BLaER1 treated with 17β-estradiol and CSF1 and Interleukin-3, amounts not matched to agents 10 nM and 100 nM (cell line): ENCODE data around the gene VRK3.

Source experiments
- H3K27ac ChIP-seq, 11 experiments: shearing (Covaris generic); formaldehyde crosslinking; 2 replicates each; pipeline ENCODE4 v1.8.1; 2022
- H3K27me3 ChIP-seq, 11 experiments: shearing (Covaris generic); formaldehyde crosslinking; 2 replicates each; pipeline ENCODE4 v1.8.1; 2022
- H3K36me3 ChIP-seq, 11 experiments: shearing (Covaris generic); formaldehyde crosslinking; 2 replicates each; pipeline ENCODE4 v1.8.1; 2022
- H3K4me1 ChIP-seq, 10 experiments: shearing (Covaris generic); formaldehyde crosslinking; 2 replicates each; pipeline ENCODE4 v1.8.1; 2022
- H3K4me2 ChIP-seq, 11 experiments: shearing (Covaris generic); formaldehyde crosslinking; 2 replicates each; pipeline ENCODE4 v1.8.1; 2022
- H3K4me3 ChIP-seq, 10 experiments: shearing (Covaris generic); formaldehyde crosslinking; 2 replicates each; pipeline ENCODE4 v1.8.1; 2022
- H3K9ac ChIP-seq, 11 experiments: shearing (Covaris generic); formaldehyde crosslinking; 2 replicates each; pipeline ENCODE4 v1.8.1; 2022
- H3K9me3 ChIP-seq, 11 experiments: shearing (Covaris generic); formaldehyde crosslinking; replicated peaks in 1 of 11; 2 replicates each; pipeline ENCODE4 v1.8.1; 2022
- H4K20me1 ChIP-seq, 11 experiments: shearing (Covaris generic); formaldehyde crosslinking; 2 replicates each; pipeline ENCODE4 v1.8.1; 2022
- Cebpa-rat ChIP-seq, 11 experiments: shearing (Covaris generic); IDR thresholded peaks; 2 replicates each; pipeline ENCODE4 v1.8.1; 2022

Gene VRK3

GRCh38 chr19:49938662-49939061 is 86.5 kb downstream of the VRK3 start:
- Histone ChIP-seq H3K4me3 (no peak overlapping the region), H3K36me3 (peaks cover 0 to 3% (median 2%) of the 10 kb centered on the region in 11 experiments; a peak in 10 of 22 replicates), H3K4me1 (peaks cover under 1 to 20% (median 9%) of the 10 kb centered on the region in 10 experiments; a peak in 14 of 20 replicates), H4K20me1 (peaks cover 0 to 56% (median 12%) of the 10 kb centered on the region in 11 experiments; a peak in 12 of 22 replicates), H3K4me2 (no peak overlapping the region; a peak in 1 of 22 replicates), H3K9ac (no peak overlapping the region), H3K27ac (no peak overlapping the region), H3K9me3 (no peaks in the 10 kb centered on the region), H3K27me3 (no peaks in the 10 kb centered on the region)
- TF ChIP-seq Cebpa-rat (IDR thresholded peaks at IDR 0.05): no peak

GRCh38 chr19:49937750-49938381 is 87.3 kb downstream of the VRK3 start:
- H3K27me3 ChIP-seq: no peaks in the 10 kb centered on the region
- TF ChIP-seq Cebpa-rat (IDR thresholded peaks at IDR 0.05): 0 out of 22 replicates have a peak, but pooled peaks of 1 of the 11 experiments have one; percentile 23
- no peaks in the 10 kb centered on the region for H3K9me3 ChIP-seq
- no peak overlapping the region for H3K27ac ChIP-seq
- peaks cover 5 to 28% (median 16%) of the 10 kb centered on the region in 10 experiments; a peak in 16 of 20 replicates for H3K4me1 ChIP-seq
- peaks cover 4 to 11% (median 10%) of the 10 kb centered on the region in 11 experiments; a peak in 20 of 22 replicates for H3K36me3 ChIP-seq
- no peak overlapping the region; a peak in 1 of 20 replicates for H3K4me3 ChIP-seq
- H4K20me1 ChIP-seq: peaks cover 0 to 64% (median 20%) of the 10 kb centered on the region in 11 experiments; a peak in 14 of 22 replicates
- H3K9ac ChIP-seq: peak overlapping the region in 1 of 11 experiments; percentile 24; a peak in 1 of 22 replicates
- H3K4me2 ChIP-seq: peak overlapping the region; percentile 22 to 89 (median 58); a peak in 20 of 22 replicates

GRCh38 chr19:49936549-49936948 is 88.6 kb downstream of the VRK3 start:
- Histone ChIP-seq H3K9ac (no peak overlapping the region), H3K9me3 (no peaks in the 10 kb centered on the region), H4K20me1 (peaks cover 0 to 76% (median 29%) of the 10 kb centered on the region in 11 experiments; a peak in 15 of 22 replicates), H3K27ac (no peak overlapping the region), H3K36me3 (peaks cover 13 to 22% (median 19%) of the 10 kb centered on the region in 11 experiments), H3K4me3 (no peak overlapping the region), H3K4me2 (peak overlapping the region in 1 of 11 experiments; percentile 89; a peak in 1 of 22 replicates), H3K27me3 (no peaks in the 10 kb centered on the region), H3K4me1 (peaks cover 12 to 38% (median 23%) of the 10 kb centered on the region in 10 experiments; a peak in 19 of 20 replicates)
- TF ChIP-seq Cebpa-rat (IDR thresholded peaks at IDR 0.05): no peak

- Histone ChIP-seq H4K20me1 (peaks cover 0 to 77% (median 39%) of the 10 kb centered on the region in 11 experiments; a peak in 17 of 22 replicates), H3K4me3 (no peak overlapping the region), H3K4me2 (peak overlapping the region in 3 of 11 experiments; percentile 62 to 68 (median 65); a peak in 2 of 22 replicates), H3K36me3 (peaks cover 24 to 36% (median 31%) of the 10 kb centered on the region in 11 experiments), H3K27ac (no peak overlapping the region), H3K9ac (no peak overlapping the region), H3K4me1 (peaks cover 27 to 53% (median 38%) of the 10 kb centered on the region in 10 experiments), H3K9me3 (no peaks in the 10 kb centered on the region; a peak in 1 of 22 replicates), H3K27me3 (no peaks in the 10 kb centered on the region)
- no peak for TF ChIP-seq Cebpa-rat (IDR thresholded peaks at IDR 0.05)
Observed at GRCh38 chr19:49933643-49934042, 91.5 kb downstream of the VRK3 start.

GRCh38 chr19:49932731-49933131 is 92.4 kb downstream of the VRK3 start:
- Histone ChIP-seq H3K27ac (no peak overlapping the region), H3K4me2 (peak overlapping the region; percentile 13 to 68 (median 49); a peak in 18 of 22 replicates), H3K36me3 (peaks cover 27 to 39% (median 35%) of the 10 kb centered on the region in 11 experiments), H4K20me1 (peaks cover 6 to 76% (median 46%) of the 10 kb centered on the region in 11 experiments; a peak in 21 of 22 replicates), H3K9ac (no peak overlapping the region; a peak in 2 of 22 replicates), H3K9me3 (no peaks in the 10 kb centered on the region; a peak in 1 of 22 replicates), H3K27me3 (no peaks in the 10 kb centered on the region), H3K4me1 (peaks cover 32 to 53% (median 40%) of the 10 kb centered on the region in 10 experiments), H3K4me3 (no peak overlapping the region)
- TF ChIP-seq Cebpa-rat (IDR thresholded peaks at IDR 0.05): no peak

GRCh38 chr19:49932041-49932451 is 93.1 kb downstream of the VRK3 start:
- Histone ChIP-seq H3K9me3 (no peaks in the 10 kb centered on the region; a peak in 1 of 22 replicates), H3K4me2 (peak overlapping the region in 10 of 11 experiments; percentile 6 to 95 (median 84); a peak in 17 of 22 replicates), H3K36me3 (peaks cover 34 to 46% (median 41%) of the 10 kb centered on the region in 11 experiments), H3K27ac (no peak overlapping the region), H3K27me3 (no peaks in the 10 kb centered on the region), H3K4me3 (0 out of 20 replicates have a peak overlapping the region, but pooled peaks of 1 of the 10 experiments have one; percentile 32), H3K9ac (no peak overlapping the region), H4K20me1 (peaks cover 13 to 78% (median 47%) of the 10 kb centered on the region in 11 experiments; a peak in 21 of 22 replicates), H3K4me1 (peaks cover 34 to 53% (median 44%) of the 10 kb centered on the region in 10 experiments)
- TF ChIP-seq Cebpa-rat (IDR thresholded peaks at IDR 0.05): no peak

GRCh38 chr19:49931293-49932040 is 93.7 kb downstream of the VRK3 start:
- Histone ChIP-seq H3K9me3 (no peaks in the 10 kb centered on the region; a peak in 1 of 22 replicates), H3K4me2 (peak overlapping the region; percentile 14 to 99 (median 92); a peak in 16 of 22 replicates), H3K27me3 (no peaks in the 10 kb centered on the region), H4K20me1 (peaks cover 19 to 78% (median 44%) of the 10 kb centered on the region in 11 experiments; a peak in 21 of 22 replicates), H3K4me3 (peak overlapping the region in 3 of 10 experiments; percentile 75 to 95 (median 90); a peak in 4 of 20 replicates), H3K36me3 (peaks cover 39 to 52% (median 47%) of the 10 kb centered on the region in 11 experiments), H3K9ac (no peak overlapping the region), H3K27ac (0 out of 22 replicates have a peak overlapping the region, but pooled peaks of 1 of the 11 experiments have one; percentile 98), H3K4me1 (peaks cover 40 to 53% (median 49%) of the 10 kb centered on the region in 10 experiments)
- no peak for TF ChIP-seq Cebpa-rat (IDR thresholded peaks at IDR 0.05)

GRCh38 chr19:49930483-49931011 is 94.6 kb downstream of the VRK3 start:
- peaks cover 28 to 78% (median 48%) of the 10 kb centered on the region in 11 experiments; a peak in 21 of 22 replicates for H4K20me1 ChIP-seq
- peaks cover 47 to 61% (median 55%) of the 10 kb centered on the region in 11 experiments for H3K36me3 ChIP-seq
- H3K9me3 ChIP-seq: no peaks in the 10 kb centered on the region; a peak in 1 of 22 replicates
- H3K4me1 ChIP-seq: peaks cover 47 to 61% (median 59%) of the 10 kb centered on the region in 10 experiments
- H3K4me3 ChIP-seq: peak overlapping the region; percentile 75 to 98 (median 84)
- H3K9ac ChIP-seq: peak overlapping the region in 5 of 11 experiments; percentile 42 to 99 (median 60); a peak in 8 of 22 replicates
- H3K4me2 ChIP-seq: peak overlapping the region; percentile 30 to 99 (median 92)
- no peak for TF ChIP-seq Cebpa-rat (IDR thresholded peaks at IDR 0.05)
- H3K27ac ChIP-seq: peak overlapping the region in 10 of 11 experiments; percentile 23 to 100 (median 98); a peak in 15 of 22 replicates
- no peaks in the 10 kb centered on the region for H3K27me3 ChIP-seq
